H9 (cell line): ENCODE data around the gene CIPC. TPM values are rescaled to one million over a fixed set of nuclear protein-coding genes. Genes with fewer than 3 reads are reported as not detected.

Experiments
- DNase-seq: peaks from one replicate; pipeline ENCODE4 v3.0.0-alpha.2; 2017
- H2AFZ ChIP-seq: one replicate; pipeline ENCODE4 v1.6.1; 2013; ENCODE audit warnings: mild to moderate bottlenecking, low read length, control low read depth, moderate library complexity
- H2AK5ac ChIP-seq: 2 replicates; pipeline ENCODE4 v1.6.1; 2013; ENCODE audit warnings: low read length, control low read depth, mixed read lengths; ENCODE audit not compliant: insufficient read length
- H2BK120ac ChIP-seq: one replicate; pipeline ENCODE4 v1.6.1; 2013; ENCODE audit warnings: low read depth, mild to moderate bottlenecking, low read length, control low read depth, inconsistent platforms; ENCODE audit not compliant: poor library complexity, severe bottlenecking
- H2BK12ac ChIP-seq: 2 replicates; pipeline ENCODE4 v1.6.1; 2013; ENCODE audit warnings: low read length, control low read depth, mixed read lengths, low read depth; ENCODE audit not compliant: insufficient read length
- H2BK15ac ChIP-seq: 2 replicates; pipeline ENCODE4 v1.6.1; 2013; ENCODE audit warnings: low read depth, low read length, control low read depth
- H2BK20ac ChIP-seq: one replicate; pipeline ENCODE4 v1.6.1; 2013; ENCODE audit warnings: low read depth, mild to moderate bottlenecking, low read length, control low read depth, inconsistent platforms; ENCODE audit not compliant: poor library complexity, severe bottlenecking
- H2BK5ac ChIP-seq: 2 replicates; pipeline ENCODE4 v1.6.1; 2013; ENCODE audit warnings: low read length, control low read depth, mixed read lengths; ENCODE audit not compliant: insufficient read length
- H3K14ac ChIP-seq: 2 replicates; pipeline ENCODE4 v1.6.1; 2013; ENCODE audit warnings: low read length, control low read depth; ENCODE audit not compliant: insufficient read depth
- H3K18ac ChIP-seq: 2 replicates; pipeline ENCODE4 v1.6.1; 2013; ENCODE audit warnings: low read depth, mild to moderate bottlenecking, mixed read lengths, low read length, control low read depth; ENCODE audit not compliant: insufficient read length
- H3K23ac ChIP-seq: 2 replicates; pipeline ENCODE4 v1.6.1; 2013; ENCODE audit warnings: low read length, control low read depth, mixed read lengths, low read depth; ENCODE audit not compliant: insufficient read length
- H3K23me2 ChIP-seq: 2 replicates; pipeline ENCODE4 v1.6.1; 2013; ENCODE audit warnings: low read depth, mild to moderate bottlenecking, mixed read lengths, low read length, control low read depth; ENCODE audit not compliant: insufficient read length, poor library complexity, severe bottlenecking
- H3K27ac ChIP-seq: 2 replicates; pipeline ENCODE4 v1.5.1; 2013; ENCODE audit warnings: low read length, control low read depth, mixed read lengths, low read depth; ENCODE audit not compliant: insufficient read length
- H3K27me3 ChIP-seq: 2 replicates; pipeline ENCODE4 v1.6.1; 2013; ENCODE audit warnings: low read length, control low read depth, inconsistent platforms; ENCODE audit not compliant: insufficient read depth
- H3K4ac ChIP-seq: 2 replicates; pipeline ENCODE4 v1.6.1; 2013; ENCODE audit warnings: low read depth, mild to moderate bottlenecking, control low read depth, inconsistent platforms, low read length, moderate library complexity
- H3K4me1 ChIP-seq: 2 replicates; pipeline ENCODE4 v1.6.1; 2013; ENCODE audit warnings: low read length, control low read depth, inconsistent platforms; ENCODE audit not compliant: insufficient read depth
- H3K4me2 ChIP-seq: 2 replicates; pipeline ENCODE4 v1.6.1; 2013; ENCODE audit warnings: low read length, control low read depth, mixed read lengths; ENCODE audit not compliant: insufficient read length, insufficient read depth
- H3K56ac ChIP-seq: 2 replicates; pipeline ENCODE4 v1.6.1; 2013; ENCODE audit warnings: low read depth, mild to moderate bottlenecking, mixed read lengths, low read length, control low read depth; ENCODE audit not compliant: insufficient read length
- H3K79me1 ChIP-seq: 2 replicates; pipeline ENCODE4 v1.6.1; 2013; ENCODE audit warnings: low read depth, mild to moderate bottlenecking, moderate library complexity, low read length, control low read depth, inconsistent platforms; ENCODE audit not compliant: insufficient read depth, poor library complexity, severe bottlenecking
- H3K79me2 ChIP-seq: 2 replicates; pipeline ENCODE4 v1.6.1; 2013; ENCODE audit warnings: low read length, control low read depth, inconsistent platforms; ENCODE audit not compliant: insufficient read depth
- H3K9ac ChIP-seq: 2 replicates; pipeline ENCODE4 v1.6.1; 2013; ENCODE audit warnings: low read length, control low read depth, mixed read lengths; ENCODE audit not compliant: insufficient read length; ENCODE audit errors: extremely low read depth
- H3K9me3 ChIP-seq: one replicate; pipeline ENCODE4 v1.6.1; 2013; ENCODE audit warnings: low read depth, low read length, inconsistent platforms; ENCODE audit not compliant: control insufficient read depth
- H3T11ph ChIP-seq: one replicate; pipeline ENCODE4 v1.6.1; 2013; ENCODE audit warnings: mild to moderate bottlenecking, low read length, control low read depth, inconsistent platforms
- H4K20me1 ChIP-seq: one replicate; pipeline ENCODE4 v1.6.1; 2013; ENCODE audit not compliant: control insufficient read depth, insufficient read length, insufficient read depth
- H4K5ac ChIP-seq: 2 replicates; pipeline ENCODE4 v1.6.1; 2013; ENCODE audit warnings: low read depth, mild to moderate bottlenecking, mixed read lengths, low read length, control low read depth; ENCODE audit not compliant: insufficient read length
- H4K8ac ChIP-seq: replicated peaks from 2 replicates; pipeline ENCODE4 v1.6.1; 2013; ENCODE audit warnings: low read length, control low read depth, mixed read lengths, low read depth; ENCODE audit not compliant: insufficient read length
- H4K91ac ChIP-seq: 2 replicates; pipeline ENCODE4 v1.6.1; 2013; ENCODE audit warnings: low read depth, mild to moderate bottlenecking, moderate library complexity, mixed read lengths, low read length, control low read depth; ENCODE audit not compliant: insufficient read length
- H3K27ac Mint-ChIP-seq, 3 experiments: 2 replicates in 2 of 3; 3 replicates in 1 of 3; pipeline ENCODE4 v1.8.0; 2020 to 2021; ENCODE audit warnings: mixed read lengths in 3 of 3, mild to moderate bottlenecking in 1 of 3, moderate library complexity in 1 of 3
- H3K27me3 Mint-ChIP-seq: 2 replicates; pipeline ENCODE4 v1.8.0; 2021; ENCODE audit warnings: low read depth, mild to moderate bottlenecking, moderate library complexity, mixed read lengths
- H3K36me3 Mint-ChIP-seq, 3 experiments: 2 replicates in 2 of 3; 3 replicates in 1 of 3; pipeline ENCODE4 v1.8.0; 2020 to 2021; ENCODE audit warnings: low read depth in 3 of 3, mixed read lengths in 3 of 3; ENCODE audit not compliant: insufficient read depth in 1 of 3
- H3K4me1 Mint-ChIP-seq, 2 experiments: 2 replicates each; pipeline ENCODE4 v1.8.0; 2020; ENCODE audit warnings: mixed read lengths in 2 of 2
- H3K4me3 Mint-ChIP-seq, 2 experiments: 2 replicates in 1 of 2; 3 replicates in 1 of 2; pipeline ENCODE4 v1.8.0; 2020 to 2021; ENCODE audit warnings: mild to moderate bottlenecking in 2 of 2, mixed read lengths in 2 of 2, moderate library complexity in 1 of 2
- H3K9me3 Mint-ChIP-seq, 2 experiments: 2 replicates in 1 of 2; 3 replicates in 1 of 2; pipeline ENCODE4 v1.8.0; 2020; ENCODE audit warnings: mild to moderate bottlenecking in 2 of 2, mixed read lengths in 2 of 2, moderate library complexity in 1 of 2
- CTCF ChIP-seq: fragments of 200-600 bp; sonication (generic); conservative IDR thresholded peaks from 3 replicates; pipeline ENCODE4 v1.8.0; 2021; ENCODE audit warnings: antibody characterized with exemption, mild to moderate bottlenecking
- total RNA-seq: library from RNA; stranded (reverse); gene quantifications from 2 replicates; pipeline ENCODE4 v1.2.1, GENCODE V29; 2021

CIPC gene
- total RNA-seq, 1 experiment from 2014 or later, result 23.4 TPM

GRCh38 chr14:77091518-77091917, 6.5 kb upstream of the CIPC start:
- peaks cover 2% of the 10 kb centered on the region; the same call in 1 of the 2 replicates for H3K27me3 Mint-ChIP-seq
- TF ChIP-seq CTCF, result no peak
- no peak for DNase-seq
- peaks cover 7% of the 10 kb centered on the region; the same call in 1 of the 2 replicates for H3K4me1 ChIP-seq
- no peak overlapping the region for H2BK12ac ChIP-seq
- H3K56ac ChIP-seq, result no peak overlapping the region
- peaks cover 14 to 20% of the 10 kb centered on the region in 2 experiments for H3K9me3 Mint-ChIP-seq
- no peak overlapping the region for H4K8ac ChIP-seq
- no peak overlapping the region for H2AFZ ChIP-seq
- H2BK15ac ChIP-seq, result no peak overlapping the region
- H2BK120ac ChIP-seq, result no peak overlapping the region
- no peak overlapping the region for H3K27ac Mint-ChIP-seq
- H3K23ac ChIP-seq, result no peak overlapping the region
- H2AK5ac ChIP-seq, result no peak overlapping the region
- no peak overlapping the region for H3K4ac ChIP-seq
- H3K9ac ChIP-seq, result no peak overlapping the region
- no peaks in the 10 kb centered on the region for H3K23me2 ChIP-seq
- H3K79me2 ChIP-seq, result no peaks in the 10 kb centered on the region
- peaks cover 7 to 15% (median 8%) of the 10 kb centered on the region in 3 experiments for H3K36me3 Mint-ChIP-seq
- H3K27ac ChIP-seq, result no peak overlapping the region
- no peak overlapping the region for H3T11ph ChIP-seq
- no peak overlapping the region for H4K91ac ChIP-seq
- H3K4me3 Mint-ChIP-seq, result no peak overlapping the region
- H3K9me3 ChIP-seq, result peaks cover 10% of the 10 kb centered on the region
- H3K14ac ChIP-seq, result no peak overlapping the region
- H3K79me1 ChIP-seq, result no peaks in the 10 kb centered on the region
- H3K4me2 ChIP-seq, result no peak overlapping the region
- H3K18ac ChIP-seq, result no peak overlapping the region
- H3K27me3 ChIP-seq, result no peaks in the 10 kb centered on the region
- H4K5ac ChIP-seq, result no peak overlapping the region
- peaks cover 41 to 47% of the 10 kb centered on the region in 2 experiments for H3K4me1 Mint-ChIP-seq
- H2BK20ac ChIP-seq, result no peak overlapping the region
- no peaks in the 10 kb centered on the region for H4K20me1 ChIP-seq
- H2BK5ac ChIP-seq, result no peak overlapping the region
